CD4-positive, alpha-beta T cell treated with Interleukin-4 for 1 hour (primary cell): Measurements from ENCODE around the gene P2RX7.
"Not testable (repeated sequence)": the region's sequence is repeated elsewhere in the genome, so short reads cannot be mapped to it uniquely, and the experiment has no call there.

ENCODE experiments used
- DNase-seq, 2 donors: peaks; one replicate each; pipeline ENCODE4 v3.0.0-alpha.2; 2020 to 2022

Gene P2RX7

GRCh38 chr12:121176826-121177529, 44.3 kb downstream of the P2RX7 start:
- no peak for DNase-seq

GRCh38 chr12:121181181-121181580, 48.5 kb downstream of the P2RX7 start:
- DNase-seq = no peak

- DNase-seq = no peak
These were observed 49.7 kb downstream of the P2RX7 start for GRCh38 chr12:121182222-121182893.

GRCh38 chr12:121184425-121184824, 51.7 kb downstream of the P2RX7 start:
- no peak for DNase-seq

GRCh38 chr12:121184984-121185889, 52.6 kb downstream of the P2RX7 start:
- DNase-seq = no peak

- DNase-seq = no peak
These were observed 54.1 kb downstream of the P2RX7 start for GRCh38 chr12:121186826-121187225.

GRCh38 chr12:121187501-121187900, 54.8 kb downstream of the P2RX7 start:
- DNase-seq = no peak

- DNase-seq = no peak
These were observed 55.6 kb downstream of the P2RX7 start for GRCh38 chr12:121188227-121188626.

- no peak for DNase-seq
These were observed 56.5 kb downstream of the P2RX7 start for GRCh38 chr12:121189131-121189530.

- DNase-seq = no peak
These were observed 57.0 kb downstream of the P2RX7 start for GRCh38 chr12:121189619-121190155.

GRCh38 chr12:121190523-121191031, 57.9 kb downstream of the P2RX7 start:
- peak in 1 of 2 donors; percentile 61 for DNase-seq

GRCh38 chr12:121191151-121191550, 58.5 kb downstream of the P2RX7 start:
- DNase-seq = no peak

GRCh38 chr12:121196902-121197301, 64.2 kb downstream of the P2RX7 start:
- peak in 1 of 2 donors; percentile 60 for DNase-seq

- no peak for DNase-seq
These were observed 66.3 kb downstream of the P2RX7 start for GRCh38 chr12:121198949-121199348.

- not testable (repeated sequence) for DNase-seq
These were observed 68.5 kb downstream of the P2RX7 start for GRCh38 chr12:121201140-121201539.

- no peak for DNase-seq
These were observed 70.0 kb downstream of the P2RX7 start for GRCh38 chr12:121202407-121203355.

GRCh38 chr12:121203482-121203881, 70.8 kb downstream of the P2RX7 start:
- DNase-seq = no peak

- DNase-seq = no peak
These were observed 72.8 kb downstream of the P2RX7 start for GRCh38 chr12:121205491-121205890.

GRCh38 chr12:121208571-121208970, 75.9 kb downstream of the P2RX7 start:
- DNase-seq = not testable (repeated sequence)

- DNase-seq = no peak
These were observed 76.5 kb downstream of the P2RX7 start for GRCh38 chr12:121209221-121209620.
